ENCODE measurements around the gene UAP1L1. TPM values are rescaled to one million over a fixed set of nuclear protein-coding genes. Genes with fewer than 3 reads are reported as not detected.

The UAP1L1 gene
- total RNA-seq, 3 donors from 2014 or later, result 6.7 to 12.0 (median 6.9) TPM

GRCh38 chr9:137080260-137081122, 3.2 kb downstream of the UAP1L1 start:
- H3K36me3 ChIP-seq, result peaks cover 8% of the 10 kb centered on the region
- H3K9me3 ChIP-seq, result no peaks in the 10 kb centered on the region
- H3K27ac ChIP-seq, result no peak overlapping the region
- intact Hi-C loops (cut with DNase I; ENCODE audit: low total_unique reads), result loop anchor here (5.0 kb wide), 1 partner anchor 273 kb away; the partner anchor contains the start of gene RABL6
- DNase-seq (ENCODE audit: low spot score in 2 of 2), result no peak
- no peak for TF ChIP-seq POLR2A (IDR thresholded peaks at IDR 0.05)
- no peak for TF ChIP-seq POLR2AphosphoS5 (IDR thresholded peaks at IDR 0.05)
- no peak overlapping the region for H3K4me3 ChIP-seq
- H3K27me3 ChIP-seq, result no peaks in the 10 kb centered on the region
- H3K4me1 ChIP-seq, result peaks cover 5 to 10% of the 10 kb centered on the region in 2 donors

- Histone ChIP-seq H3K4me1 (peaks cover 6 to 11% of the 10 kb centered on the region in 2 donors), H3K27me3 (no peaks in the 10 kb centered on the region), H3K36me3 (peaks cover 8% of the 10 kb centered on the region), H3K4me3 (no peak overlapping the region), H3K9me3 (no peaks in the 10 kb centered on the region), H3K27ac (peak overlapping the region in 1 of 2 donors; percentile 74)
- intact Hi-C loops (cut with DNase I; ENCODE audit: low total_unique reads), result loop anchor here (5.0 kb wide), 1 partner anchor 275 kb away; the partner anchor contains the start of gene RABL6
- no peak for DNase-seq (ENCODE audit: low spot score in 2 of 2)
- TF ChIP-seq POLR2AphosphoS5 (IDR thresholded peaks at IDR 0.05), result no peak
- TF ChIP-seq CTCF (IDR thresholded peaks at IDR 0.05), result no peak
Observed at GRCh38 chr9:137082222-137082924, 5.1 kb downstream of the UAP1L1 start.

- Histone ChIP-seq H3K36me3 (peaks cover 8% of the 10 kb centered on the region), H3K9me3 (no peaks in the 10 kb centered on the region), H3K4me1 (peaks cover 11 to 12% of the 10 kb centered on the region in 2 donors), H3K27ac (peak overlapping the region in 1 of 2 donors; percentile 74), H3K4me3 (no peak overlapping the region), H3K27me3 (no peaks in the 10 kb centered on the region)
- DNase-seq (ENCODE audit: low spot score in 2 of 2), result no peak
- no peak for TF ChIP-seq POLR2AphosphoS5 (IDR thresholded peaks at IDR 0.05)
- TF ChIP-seq CTCF (IDR thresholded peaks at IDR 0.05), result no peak
- no peak for TF ChIP-seq POLR2A (IDR thresholded peaks at IDR 0.05)
- intact Hi-C loops (cut with DNase I; ENCODE audit: low total_unique reads), result loop anchor here (5.0 kb wide), 1 partner anchor 276 kb away; the partner anchor contains the start of gene RABL6
Observed at GRCh38 chr9:137082925-137083290, 5.6 kb downstream of the UAP1L1 start.

- no peaks in the 10 kb centered on the region for H3K27me3 ChIP-seq
- no peak for DNase-seq (ENCODE audit: low spot score in 2 of 2)
- H3K27ac ChIP-seq, result peak overlapping the region; percentile 52 to 74
- TF ChIP-seq POLR2A (IDR thresholded peaks at IDR 0.05) (no peak), POLR2AphosphoS5 (IDR thresholded peaks at IDR 0.05) (peak in 1 of 3 donors; percentile 13)
- no peak overlapping the region for H3K4me3 ChIP-seq
- peaks cover 8% of the 10 kb centered on the region for H3K36me3 ChIP-seq
- intact Hi-C loops (cut with DNase I; ENCODE audit: low total_unique reads), result loop anchor here (5.0 kb wide), 1 partner anchor 276 kb away; the partner anchor contains the start of gene RABL6
- no peaks in the 10 kb centered on the region for H3K9me3 ChIP-seq
- H3K4me1 ChIP-seq, result peaks cover 6 to 11% of the 10 kb centered on the region in 2 donors
Observed at GRCh38 chr9:137083394-137084004, 6.2 kb downstream of the UAP1L1 start.

- H3K4me1 ChIP-seq, result peaks cover 3 to 14% of the 10 kb centered on the region in 2 donors
- no peak for TF ChIP-seq POLR2A (IDR thresholded peaks at IDR 0.05)
- no peak for TF ChIP-seq CTCF (IDR thresholded peaks at IDR 0.05)
- TF ChIP-seq POLR2AphosphoS5 (IDR thresholded peaks at IDR 0.05), result no peak
- H3K27ac ChIP-seq, result peak overlapping the region in 1 of 2 donors; percentile 74
- no peak overlapping the region for H3K4me3 ChIP-seq
- DNase-seq (ENCODE audit: low spot score in 2 of 2), result no peak
- H3K9me3 ChIP-seq, result no peaks in the 10 kb centered on the region
- no peaks in the 10 kb centered on the region for H3K27me3 ChIP-seq
- intact Hi-C loops (cut with DNase I; ENCODE audit: low total_unique reads), result loop anchor here (5.0 kb wide), 1 partner anchor 277 kb away; the partner anchor contains the start of gene RABL6
- peaks cover 8% of the 10 kb centered on the region for H3K36me3 ChIP-seq
Observed at GRCh38 chr9:137084526-137084925, 7.2 kb downstream of the UAP1L1 start.

Data from breast epithelium (tissue), 4 donors.